Adipose tissue (tissue), 3 donors: Measurements from ENCODE around the gene RNF144B. TPM values are rescaled to one million over a fixed set of nuclear protein-coding genes. Genes with fewer than 3 reads are reported as not detected.
"Not testable (repeated sequence)": the region's sequence is repeated elsewhere in the genome, so short reads cannot be mapped to it uniquely, and the experiment has no call there.

Experiments
- H3K27ac ChIP-seq: one replicate; pipeline ENCODE4 v1.5.1; 2013; ENCODE audit warnings: low read depth, low read length
- WGBS, 3 donors: extraction: QIAGEN DNeasy Blood & Tissue Kit; methylation state at CpG; one replicate each; pipeline ENCODE4 v1.1.7; 2013; 5-methylcytosine and 5-hydroxymethylcytosine counted together
- polyA plus RNA-seq, 3 donors: library from polyadenylated mRNA; stranded (reverse); fragments of 200-250 nt; gene quantifications; one replicate each; pipeline ENCODE4 v1.2.3, GENCODE V29; 2013
- donor health status: healthy with polysubstance abuse.
- donor health status: Bipolar disorder and iron deficiency.
- donor health status: healthy.

Gene RNF144B
- polyA plus RNA-seq, 3 donors: 2.1 to 16.5 (median 12.7) TPM

- not testable (repeated sequence) for H3K27ac ChIP-seq
- 77 to 81% (median 77%) methylated on average over 4 of the region's 4 CpGs for WGBS, 3 donors
Observed at GRCh38 chr6:18398225-18398624, 11.1 kb downstream of the RNF144B start.

- WGBS, 3 donors: 57 to 84% (median 70%) methylated on average over 2 of the region's 2 CpGs
- no peak overlapping the region for H3K27ac ChIP-seq
Observed at GRCh38 chr6:18400831-18401446, 13.8 kb downstream of the RNF144B start.

- H3K27ac ChIP-seq: not testable (repeated sequence)
- 97 to 98% (median 97%) methylated on average over 6 of the region's 6 CpGs for WGBS, 3 donors
Observed at GRCh38 chr6:18404965-18405364, 17.8 kb downstream of the RNF144B start.

- no peak overlapping the region for H3K27ac ChIP-seq
- WGBS, 3 donors: 46 to 58% (median 54%) methylated on average over 4 of the region's 4 CpGs
Observed at GRCh38 chr6:18405477-18406293, 18.5 kb downstream of the RNF144B start.

GRCh38 chr6:18406955-18407749 lies 20.0 kb downstream of the RNF144B start:
- no peak overlapping the region for H3K27ac ChIP-seq
- WGBS, 3 donors: 93 to 96% (median 95%) methylated on average over 4 of the region's 4 CpGs

- WGBS, 3 donors: 85 to 97% (median 92%) methylated on average over 11 of the region's 11 CpGs
Observed at GRCh38 chr6:18409602-18410001, 22.5 kb downstream of the RNF144B start.

GRCh38 chr6:18410412-18410811 lies 23.3 kb downstream of the RNF144B start:
- H3K27ac ChIP-seq: no peak overlapping the region
- 68 to 86% (median 85%) methylated on average over 3 of the region's 3 CpGs for WGBS, 3 donors

More at GRCh38 chr6:18409602-18410001, 22.5 kb downstream of the RNF144B start:
- not testable (repeated sequence) for H3K27ac ChIP-seq

- WGBS, 3 donors: 50 to 75% (median 52%) methylated on average over 1 of the region's 1 CpG
- no peak overlapping the region for H3K27ac ChIP-seq
Observed at GRCh38 chr6:18412068-18412467, 24.9 kb downstream of the RNF144B start.

GRCh38 chr6:18412644-18413043 lies 25.5 kb downstream of the RNF144B start:
- 84 to 92% (median 91%) methylated on average over 1 of the region's 1 CpG for WGBS, 3 donors
- H3K27ac ChIP-seq: no peak overlapping the region

GRCh38 chr6:18413381-18413780 lies 26.2 kb downstream of the RNF144B start:
- 76 to 89% (median 78%) methylated on average over 4 of the region's 4 CpGs for WGBS, 3 donors
- no peak overlapping the region for H3K27ac ChIP-seq

- WGBS, 3 donors: 54 to 89% (median 60%) methylated on average over 1 of the region's 1 CpG
Observed at GRCh38 chr6:18414116-18414515, 27.0 kb downstream of the RNF144B start.

GRCh38 chr6:18415207-18415606 lies 28.1 kb downstream of the RNF144B start:
- H3K27ac ChIP-seq: no peak overlapping the region
- WGBS, 3 donors: 89 to 96% (median 96%) methylated on average over 11 of the region's 11 CpGs

More at GRCh38 chr6:18414116-18414515, 27.0 kb downstream of the RNF144B start:
- H3K27ac ChIP-seq: no peak overlapping the region

- no peak overlapping the region for H3K27ac ChIP-seq
- WGBS, 3 donors: 61 to 68% (median 67%) methylated on average over 4 of the region's 4 CpGs
Observed at GRCh38 chr6:18415671-18416340, 28.7 kb downstream of the RNF144B start.

- WGBS, 3 donors: 62 to 80% (median 72%) methylated on average over 2 of the region's 2 CpGs
- H3K27ac ChIP-seq: no peak overlapping the region
Observed at GRCh38 chr6:18416341-18416679, 29.2 kb downstream of the RNF144B start.

- H3K27ac ChIP-seq: no peak overlapping the region
- 81 to 95% (median 85%) methylated on average over 3 of the region's 3 CpGs for WGBS, 3 donors
Observed at GRCh38 chr6:18420328-18420727, 33.2 kb downstream of the RNF144B start.

- H3K27ac ChIP-seq: no peak overlapping the region
Observed at GRCh38 chr6:18422136-18422535, 35.0 kb downstream of the RNF144B start.

GRCh38 chr6:18423426-18423825 lies 36.3 kb downstream of the RNF144B start:
- no peak overlapping the region for H3K27ac ChIP-seq
- WGBS, 3 donors: 75 to 98% (median 93%) methylated on average over 3 of the region's 3 CpGs

GRCh38 chr6:18424201-18424600 lies 37.1 kb downstream of the RNF144B start:
- H3K27ac ChIP-seq: no peak overlapping the region
- 55 to 65% (median 63%) methylated on average over 2 of the region's 2 CpGs for WGBS, 3 donors

- H3K27ac ChIP-seq: no peak overlapping the region
- 78 to 90% (median 85%) methylated on average over 2 of the region's 2 CpGs for WGBS, 3 donors
Observed at GRCh38 chr6:18425218-18425617, 38.1 kb downstream of the RNF144B start.
